ENCODE data around the gene TTBK2.

GRCh38 chr15:42825599-42825998 is 95.0 kb downstream of the TTBK2 start:
- TF ChIP-seq CTCF (tag by site-specific recombination; IDR thresholded peaks at IDR 0.05) (no peak), ZNF416 (tag by site-specific recombination; IDR thresholded peaks at IDR 0.05) (no peak)

Data from HEK293 (cell line).